Fibroblast of lung (primary cell): ENCODE data around the gene RAD23B. TPM values are rescaled to one million over a fixed set of nuclear protein-coding genes. Genes with fewer than 3 reads are reported as not detected.

ENCODE experiments used
- DNase-seq, 2 donors: peaks; one replicate each; pipeline versions ENCODE4 v3.0.0 to v3.0.0-alpha.2; 2010; ENCODE audit warnings: low read depth in 2 of 2
- H2AFZ ChIP-seq: 2 replicates; pipeline ENCODE4 v1.5.1; 2012; ENCODE audit warnings: low read length, control low read depth, inconsistent platforms
- H3K27ac ChIP-seq: 2 replicates; pipeline ENCODE4 v1.5.1; 2011; ENCODE audit warnings: low read length, control low read depth; ENCODE audit not compliant: insufficient read depth
- H3K27me3 ChIP-seq: 2 replicates; pipeline ENCODE4 v1.5.1; 2011; ENCODE audit warnings: mild to moderate bottlenecking, low read length; ENCODE audit not compliant: control insufficient read depth, insufficient read depth
- H3K36me3 ChIP-seq: 2 replicates; pipeline ENCODE4 v1.5.1; 2011; ENCODE audit warnings: low read length; ENCODE audit not compliant: control insufficient read depth, insufficient read depth
- H3K4me1 ChIP-seq: 2 replicates; pipeline ENCODE4 v1.5.1; 2011; ENCODE audit warnings: low read length; ENCODE audit not compliant: control insufficient read depth, insufficient read depth; ENCODE audit errors: extremely low read depth
- H3K4me2 ChIP-seq: 2 replicates; pipeline ENCODE4 v1.5.1; 2011; ENCODE audit warnings: low read length, control low read depth; ENCODE audit not compliant: insufficient read depth; ENCODE audit errors: extremely low read depth
- H3K4me3 ChIP-seq, 4 experiments: fragments of 200-600 bp in 1 of 4; sonication (generic) in 1 of 4; replicated peaks in 1 of 4; 2 replicates each; pipeline ENCODE4 v1.5.1; 2011 to 2016; ENCODE audit warnings: low read length in 4 of 4, low read depth in 3 of 4, mild to moderate bottlenecking in 3 of 4, control low read depth in 2 of 4, inconsistent platforms in 1 of 4, mixed read lengths in 1 of 4; ENCODE audit not compliant: insufficient read depth in 1 of 4; ENCODE audit errors: control extremely low read depth in 1 of 4
- H3K79me2 ChIP-seq: 2 replicates; pipeline ENCODE4 v1.5.1; 2012; ENCODE audit warnings: mild to moderate bottlenecking, low read length, inconsistent platforms; ENCODE audit not compliant: control insufficient read depth, insufficient read depth
- H3K9ac ChIP-seq: 2 replicates; pipeline ENCODE4 v1.5.1; 2011; ENCODE audit warnings: mild to moderate bottlenecking, low read length, control low read depth; ENCODE audit not compliant: insufficient read depth
- H3K9me3 ChIP-seq: 2 replicates; pipeline ENCODE4 v1.5.1; 2012; ENCODE audit warnings: low read depth, low read length; ENCODE audit not compliant: control insufficient read depth, insufficient read depth
- H4K20me1 ChIP-seq: 2 replicates; pipeline ENCODE4 v1.5.1; 2011; ENCODE audit warnings: low read length; ENCODE audit not compliant: control insufficient read depth, insufficient read depth; ENCODE audit errors: extremely low read depth
- EZH2 ChIP-seq: IDR thresholded peaks from 2 replicates; pipeline ENCODE4 v1.5.1; 2012; ENCODE audit warnings: low read length, control low read depth, mild to moderate bottlenecking; ENCODE audit errors: missing control alignments
- polyA plus RNA-seq, 2 donors: library from polyadenylated mRNA; depleted of rRNA in 1 of 2; stranded (reverse) in 1 of 2; unstranded in 1 of 2; fragments of >200 nt; gene quantifications; 2 replicates each; pipeline ENCODE4 v1.2.1, GENCODE V29; 2011 to 2012; ENCODE audit warnings: missing spikeins in 1 of 2
- total RNA-seq: library from RNA; depleted of rRNA; stranded (reverse); fragments of >200 nt; gene quantifications from 2 replicates; pipeline ENCODE4 v1.2.1, GENCODE V29; 2014
- TF ChIP-seq, protein P1 (sequence below), 2 donors: IDR thresholded peaks in 1 of 2; conservative IDR thresholded peaks in 1 of 2; 1 replicate in 1 of 2; 2 replicates in 1 of 2; pipeline ENCODE4 v1.5.1; 2011 to 2012; ENCODE audit warnings: low read length in 2 of 2, control low read depth in 1 of 2, inconsistent platforms in 1 of 2, low read depth in 1 of 2, mild to moderate bottlenecking in 1 of 2

RAD23B gene
- total and polyA plus RNA-seq, 2 donors (not counting 1 experiment from before 2014, with no cell fraction given) = 156 to 607 TPM

DNA sequence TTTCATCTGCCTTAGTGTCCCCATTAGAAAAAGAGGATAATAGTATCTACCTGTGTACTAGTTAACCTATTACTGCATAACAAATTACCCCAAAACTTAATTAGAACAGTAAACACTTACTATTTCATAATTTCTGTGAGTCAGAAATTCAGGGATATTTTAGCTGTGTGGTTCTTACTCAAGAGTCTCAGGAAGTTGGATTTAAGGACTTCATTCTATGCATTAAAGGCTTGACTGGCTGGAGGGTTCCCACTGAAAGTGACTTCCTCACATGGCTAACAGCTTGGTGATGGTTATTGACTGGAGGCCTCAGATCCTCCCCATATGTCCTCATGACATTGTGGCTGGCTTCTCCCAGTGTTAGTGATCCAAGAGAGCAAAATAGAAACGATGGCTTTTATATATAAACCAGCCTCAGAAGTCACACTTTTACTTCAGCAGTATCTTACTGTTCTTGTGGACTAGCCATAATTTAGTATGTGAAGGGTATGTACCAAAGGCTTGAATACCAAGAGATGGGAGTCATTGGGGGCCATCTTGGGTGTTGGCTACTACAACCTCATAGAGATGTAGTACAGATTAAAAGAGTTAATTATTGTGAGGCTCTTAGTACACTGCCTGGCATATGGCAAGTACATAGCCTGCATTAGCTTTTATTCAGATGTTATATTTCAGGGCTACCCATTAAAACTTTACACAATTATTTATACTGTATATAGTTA lies 9.9 kb downstream of the RAD23B start:
- Histone ChIP-seq H3K9ac (no peak overlapping the region), H3K4me1 (peaks cover 5% of the 10 kb centered on the region), H3K4me2 (peak overlapping the region; percentile 38), H2AFZ (no peak overlapping the region), H3K9me3 (no peaks in the 10 kb centered on the region), H4K20me1 (peaks cover 25% of the 10 kb centered on the region), H3K27me3 (no peaks in the 10 kb centered on the region), H3K4me3 (no peak overlapping the region), H3K36me3 (no peaks in the 10 kb centered on the region), H3K79me2 (peaks cover 100% of the 10 kb centered on the region), H3K27ac (peak overlapping the region; percentile 24)
- TF ChIP-seq, protein P1, sequence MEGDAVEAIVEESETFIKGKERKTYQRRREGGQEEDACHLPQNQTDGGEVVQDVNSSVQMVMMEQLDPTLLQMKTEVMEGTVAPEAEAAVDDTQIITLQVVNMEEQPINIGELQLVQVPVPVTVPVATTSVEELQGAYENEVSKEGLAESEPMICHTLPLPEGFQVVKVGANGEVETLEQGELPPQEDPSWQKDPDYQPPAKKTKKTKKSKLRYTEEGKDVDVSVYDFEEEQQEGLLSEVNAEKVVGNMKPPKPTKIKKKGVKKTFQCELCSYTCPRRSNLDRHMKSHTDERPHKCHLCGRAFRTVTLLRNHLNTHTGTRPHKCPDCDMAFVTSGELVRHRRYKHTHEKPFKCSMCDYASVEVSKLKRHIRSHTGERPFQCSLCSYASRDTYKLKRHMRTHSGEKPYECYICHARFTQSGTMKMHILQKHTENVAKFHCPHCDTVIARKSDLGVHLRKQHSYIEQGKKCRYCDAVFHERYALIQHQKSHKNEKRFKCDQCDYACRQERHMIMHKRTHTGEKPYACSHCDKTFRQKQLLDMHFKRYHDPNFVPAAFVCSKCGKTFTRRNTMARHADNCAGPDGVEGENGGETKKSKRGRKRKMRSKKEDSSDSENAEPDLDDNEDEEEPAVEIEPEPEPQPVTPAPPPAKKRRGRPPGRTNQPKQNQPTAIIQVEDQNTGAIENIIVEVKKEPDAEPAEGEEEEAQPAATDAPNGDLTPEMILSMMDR (conservative IDR thresholded peaks at IDR 0.05 in 1 of 2, IDR thresholded peaks at IDR 0.05 in 1 of 2; ENCODE audit: low read depth in 1 of 2, low read length in 2 of 2) = no peak
- TF ChIP-seq EZH2 = no peak
- DNase-seq = no peak

DNA sequence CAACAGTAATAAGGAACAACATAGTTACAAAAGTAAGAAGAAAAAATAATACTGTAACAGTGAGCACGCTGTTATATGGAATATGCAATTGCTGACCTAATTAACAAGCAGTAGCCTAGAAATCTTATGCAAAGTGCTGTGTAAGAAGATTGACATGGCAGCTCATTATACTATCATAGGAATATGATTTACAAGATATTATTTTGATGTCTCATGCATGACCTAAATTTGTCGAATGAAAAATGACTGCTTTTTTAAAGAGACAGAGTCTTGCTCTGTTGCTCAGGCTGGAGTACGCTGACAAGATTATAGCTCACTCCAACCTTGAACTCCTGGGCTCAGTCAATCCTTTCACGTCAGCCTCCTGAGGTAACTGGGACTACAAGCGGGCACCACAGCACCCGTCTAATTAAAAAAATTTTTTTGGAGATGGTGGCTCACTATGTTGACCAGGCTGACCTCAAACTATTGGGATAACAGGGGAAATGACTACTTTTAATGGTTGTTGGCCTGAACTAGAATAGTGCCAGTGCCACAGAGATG lies 10.5 kb downstream of the RAD23B start:
- no peak overlapping the region for H3K9ac ChIP-seq
- H3K36me3 ChIP-seq = no peaks in the 10 kb centered on the region
- no peaks in the 10 kb centered on the region for H3K9me3 ChIP-seq
- no peak overlapping the region for H3K4me2 ChIP-seq
- H3K27me3 ChIP-seq = no peaks in the 10 kb centered on the region
- DNase-seq = no peak
- H3K79me2 ChIP-seq = peaks cover 99% of the 10 kb centered on the region
- H3K27ac ChIP-seq = no peak overlapping the region
- peaks cover 26% of the 10 kb centered on the region for H4K20me1 ChIP-seq
- H3K4me3 ChIP-seq = no peak overlapping the region
- H3K4me1 ChIP-seq = peaks cover 5% of the 10 kb centered on the region
- no peak overlapping the region for H2AFZ ChIP-seq
- no peak for TF ChIP-seq EZH2
- TF ChIP-seq, protein P1 (conservative IDR thresholded peaks at IDR 0.05 in 1 of 2, IDR thresholded peaks at IDR 0.05 in 1 of 2; ENCODE audit: low read depth in 1 of 2, low read length in 2 of 2) = no peak

DNA sequence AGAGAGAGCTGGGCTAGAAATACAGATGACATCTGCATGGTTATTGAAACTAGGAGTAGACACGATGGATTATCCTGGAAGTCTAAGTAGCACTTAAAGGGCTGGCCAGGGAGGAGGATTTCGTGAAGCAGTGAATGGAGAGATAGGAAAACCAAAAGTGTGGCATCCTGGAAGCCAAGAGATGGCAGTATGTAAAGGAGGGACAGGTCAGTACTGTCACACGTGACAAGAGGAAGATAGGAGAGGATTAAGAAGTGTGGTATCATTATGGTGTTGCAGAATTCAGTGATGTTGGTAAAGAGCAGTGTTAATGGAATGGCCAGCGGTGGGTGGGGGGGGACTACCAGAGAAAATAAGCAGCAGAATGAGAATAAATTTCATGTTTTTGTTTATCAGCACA lies 11.7 kb downstream of the RAD23B start:
- H3K4me1 ChIP-seq = peaks cover 5% of the 10 kb centered on the region
- peaks cover 19% of the 10 kb centered on the region for H4K20me1 ChIP-seq
- DNase-seq = no peak
- no peak overlapping the region for H3K9ac ChIP-seq
- H3K9me3 ChIP-seq = no peaks in the 10 kb centered on the region
- no peak overlapping the region for H3K4me3 ChIP-seq
- H3K79me2 ChIP-seq = peaks cover 99% of the 10 kb centered on the region
- H3K27ac ChIP-seq = no peak overlapping the region
- no peaks in the 10 kb centered on the region for H3K27me3 ChIP-seq
- H2AFZ ChIP-seq = no peak overlapping the region
- no peak overlapping the region for H3K4me2 ChIP-seq
- TF ChIP-seq, protein P1 (conservative IDR thresholded peaks at IDR 0.05 in 1 of 2, IDR thresholded peaks at IDR 0.05 in 1 of 2; ENCODE audit: low read depth in 1 of 2, low read length in 2 of 2) = no peak
- TF ChIP-seq EZH2 = no peak
- H3K36me3 ChIP-seq = no peaks in the 10 kb centered on the region
